GM13977 (cell line): Measurements from ENCODE around the gene MSI2.

ENCODE experiments used
- DNase-seq: peaks from one replicate; pipeline ENCODE4 v3.0.0; 2012; ENCODE audit warnings: low spot score
- in situ Hi-C: fragments of 300-500 bp; cut with MboI; formaldehyde crosslinking; loops from one replicate; pipeline ENCODE4 v1.12.0; 2022; ENCODE audit warnings: low sequenced_read_pairs, low pct_unique_long_range_greater_than_20kb, mixed read lengths, inconsistent platforms; ENCODE audit not compliant: unreplicated experiment
- TF ChIP-seq, protein P1 (sequence below): IDR thresholded peaks from 2 replicates; pipeline ENCODE4 v1.5.1; 2012; ENCODE audit warnings: mild to moderate bottlenecking, control low read depth; ENCODE audit not compliant: insufficient read depth; ENCODE audit errors: extremely low read depth, missing control alignments

Gene MSI2

DNA sequence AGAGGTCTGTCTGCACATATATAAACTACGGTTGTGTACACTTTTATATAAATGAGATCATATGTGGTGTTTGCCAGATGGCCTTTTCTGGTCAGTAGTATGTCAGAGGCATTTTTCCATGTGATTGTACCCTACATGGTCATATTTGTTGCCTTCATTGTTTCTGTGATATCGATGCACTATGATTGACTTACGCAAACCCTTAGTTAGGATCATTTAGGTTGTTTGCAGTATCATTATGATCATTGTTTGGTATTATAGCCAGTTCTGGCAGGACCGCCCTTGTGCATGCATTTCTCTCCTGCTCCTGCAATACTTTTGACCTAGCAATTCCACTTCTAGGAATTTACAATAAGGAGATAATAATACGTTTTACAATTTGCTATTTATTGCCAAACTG, 169.1 kb downstream of the MSI2 start:
- in situ Hi-C loops = no loop called here
- TF ChIP-seq, protein P1, sequence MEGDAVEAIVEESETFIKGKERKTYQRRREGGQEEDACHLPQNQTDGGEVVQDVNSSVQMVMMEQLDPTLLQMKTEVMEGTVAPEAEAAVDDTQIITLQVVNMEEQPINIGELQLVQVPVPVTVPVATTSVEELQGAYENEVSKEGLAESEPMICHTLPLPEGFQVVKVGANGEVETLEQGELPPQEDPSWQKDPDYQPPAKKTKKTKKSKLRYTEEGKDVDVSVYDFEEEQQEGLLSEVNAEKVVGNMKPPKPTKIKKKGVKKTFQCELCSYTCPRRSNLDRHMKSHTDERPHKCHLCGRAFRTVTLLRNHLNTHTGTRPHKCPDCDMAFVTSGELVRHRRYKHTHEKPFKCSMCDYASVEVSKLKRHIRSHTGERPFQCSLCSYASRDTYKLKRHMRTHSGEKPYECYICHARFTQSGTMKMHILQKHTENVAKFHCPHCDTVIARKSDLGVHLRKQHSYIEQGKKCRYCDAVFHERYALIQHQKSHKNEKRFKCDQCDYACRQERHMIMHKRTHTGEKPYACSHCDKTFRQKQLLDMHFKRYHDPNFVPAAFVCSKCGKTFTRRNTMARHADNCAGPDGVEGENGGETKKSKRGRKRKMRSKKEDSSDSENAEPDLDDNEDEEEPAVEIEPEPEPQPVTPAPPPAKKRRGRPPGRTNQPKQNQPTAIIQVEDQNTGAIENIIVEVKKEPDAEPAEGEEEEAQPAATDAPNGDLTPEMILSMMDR = no peak
- DNase-seq = no peak

DNA sequence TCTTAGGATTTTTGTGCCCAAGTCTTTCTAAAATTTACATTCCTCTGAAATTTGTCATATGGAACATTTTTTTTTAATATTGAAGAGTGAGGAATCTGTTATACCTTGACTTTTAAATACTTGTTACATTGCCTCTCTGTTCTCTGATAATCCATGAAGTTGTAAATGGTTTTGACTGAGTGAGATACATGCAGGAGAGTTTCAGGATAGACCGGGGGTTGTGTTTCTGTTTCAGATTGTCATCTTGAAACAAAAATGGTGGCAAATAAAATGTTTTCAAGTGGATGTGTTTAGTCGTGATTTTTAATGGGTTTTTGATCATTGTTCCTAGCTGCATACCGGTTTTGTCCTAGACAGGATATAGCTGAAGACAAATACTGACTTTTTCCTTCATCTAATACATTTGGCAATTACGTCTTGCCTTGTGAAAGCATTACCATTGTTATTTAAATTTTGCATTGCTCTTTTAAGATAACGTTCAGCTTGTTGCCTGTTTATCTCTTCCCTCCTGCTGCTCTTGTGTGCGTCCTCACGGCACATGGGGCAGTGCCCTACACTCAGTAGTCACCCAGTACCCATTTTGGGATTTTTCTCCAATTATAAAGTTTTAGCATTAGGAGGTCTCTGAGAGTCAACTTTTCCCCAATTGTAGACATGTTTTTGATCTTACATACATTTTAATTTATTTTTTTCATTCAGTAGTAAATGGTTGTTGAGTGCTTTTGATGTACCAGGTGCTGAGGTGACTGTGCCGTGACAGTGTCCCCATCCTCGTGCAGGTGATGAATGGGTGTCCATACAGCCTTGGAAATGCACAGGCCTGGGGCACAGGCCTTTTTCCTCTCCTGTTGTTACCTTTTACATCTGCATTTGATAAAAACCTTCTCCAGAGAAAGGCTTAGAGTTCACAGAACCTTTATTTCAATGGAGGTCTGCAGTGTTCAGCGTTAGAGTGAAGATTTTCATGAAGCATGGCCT, 169.9 kb downstream of the MSI2 start:
- no peak for DNase-seq
- TF ChIP-seq, protein P1 = no peak
- in situ Hi-C loops = no loop called here

DNA sequence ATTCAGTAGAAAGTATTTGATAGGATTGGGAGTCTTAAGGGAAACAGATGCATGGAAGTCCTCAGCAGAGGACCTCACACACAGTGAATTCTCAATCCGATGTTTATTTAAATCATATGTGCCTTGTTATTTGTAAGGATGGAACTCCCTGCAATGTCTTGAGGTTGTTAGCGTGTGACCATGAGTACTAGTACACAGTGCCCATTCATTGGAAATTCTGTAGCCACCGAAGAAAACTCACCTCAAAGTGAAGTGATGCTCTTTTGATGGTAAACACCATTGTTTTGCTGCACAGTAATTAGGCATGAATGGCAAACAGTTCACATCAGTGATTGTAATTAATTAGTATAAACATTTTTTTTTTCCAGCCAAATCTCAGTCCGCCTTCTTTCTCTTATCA, 173.6 kb downstream of the MSI2 start:
- in situ Hi-C loops = no loop called here
- TF ChIP-seq, protein P1 = no peak
- no peak for DNase-seq

DNA sequence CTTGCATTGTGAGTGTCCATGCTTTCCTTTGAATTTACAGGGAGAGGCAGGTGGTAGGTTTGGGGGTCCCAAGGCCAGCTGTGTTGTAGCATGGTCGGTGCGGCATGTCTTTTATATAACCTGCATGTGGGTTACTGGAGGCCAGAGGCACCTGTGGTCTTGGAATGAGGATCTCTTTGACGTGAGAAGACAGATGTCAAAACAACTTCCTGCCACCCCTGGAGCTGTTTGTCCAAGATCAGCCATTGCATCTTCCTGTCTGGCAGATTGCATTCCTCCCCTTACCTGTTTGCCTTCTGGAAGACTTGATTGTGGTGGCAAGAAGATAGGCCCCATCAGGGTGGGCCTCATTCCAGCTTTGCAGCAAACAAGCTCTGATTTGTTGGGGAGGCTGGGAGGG, 175.1 kb downstream of the MSI2 start:
- TF ChIP-seq, protein P1 = no peak
- no peak for DNase-seq

DNA sequence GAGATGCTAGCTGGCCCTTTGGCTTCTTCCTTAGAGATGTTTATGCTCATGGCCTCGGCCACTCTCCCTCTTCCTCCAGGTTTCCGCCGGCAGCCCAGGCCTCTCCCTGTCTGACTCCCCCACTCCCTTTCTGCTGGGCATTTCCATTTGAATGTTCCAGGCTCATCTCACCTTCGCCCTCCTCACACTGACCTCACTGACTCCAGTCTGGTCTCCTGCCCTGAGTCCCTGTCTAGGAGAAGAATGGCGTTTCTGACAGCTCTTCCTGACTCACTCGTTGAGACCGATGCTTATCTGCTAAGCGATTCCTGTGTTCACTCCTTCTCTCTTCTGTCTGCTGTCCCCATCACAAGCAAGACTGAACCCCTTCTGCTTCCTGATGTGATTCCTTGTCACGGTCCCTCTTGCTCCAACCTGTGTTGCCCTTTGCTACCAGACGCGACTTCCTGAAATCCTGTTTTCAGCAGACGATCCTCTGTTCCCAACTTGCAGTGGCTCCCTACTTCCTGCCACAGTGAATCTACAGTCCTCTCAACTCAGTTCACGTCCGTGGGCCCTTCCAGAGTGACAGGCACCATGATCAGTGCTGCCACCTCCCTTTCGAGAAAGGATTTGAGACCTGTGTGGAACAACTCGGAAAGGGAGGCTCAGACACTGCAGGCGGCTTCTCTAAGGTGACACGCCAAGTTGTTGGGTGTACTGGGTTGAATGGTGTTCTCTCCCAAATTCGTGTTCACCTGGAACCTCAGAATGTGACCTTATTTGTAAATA, 176.4 kb downstream of the MSI2 start:
- no peak for DNase-seq
- TF ChIP-seq, protein P1 = no peak
- in situ Hi-C loops = no loop called here

More for the DNA sequence above, 175.1 kb downstream of the MSI2 start:
- in situ Hi-C loops = no loop called here

DNA sequence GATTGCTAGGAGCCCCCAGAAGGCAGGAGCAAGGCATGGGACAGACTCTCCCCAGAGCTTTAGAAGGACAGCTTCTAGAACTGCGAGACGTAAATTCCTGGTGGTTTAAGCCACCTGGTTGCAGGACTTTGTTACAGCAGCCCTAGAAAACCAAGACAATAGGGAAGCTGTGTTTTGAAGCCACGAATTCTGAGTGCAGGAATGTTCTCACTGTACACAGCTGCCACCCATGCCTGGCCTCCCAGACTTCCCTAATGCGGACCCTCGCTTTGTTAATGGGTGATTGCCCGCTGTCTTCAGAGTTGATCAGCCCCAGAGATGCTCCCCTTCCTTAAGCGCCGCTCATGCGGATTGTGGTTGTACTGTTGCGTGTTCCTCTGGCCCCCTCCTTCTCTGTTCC, 177.1 kb downstream of the MSI2 start:
- in situ Hi-C loops = no loop called here
- TF ChIP-seq, protein P1 = no peak
- DNase-seq = no peak
